ENCODE measurements around the gene CA5A.
"Not testable (repeated sequence)": the region's sequence is repeated elsewhere in the genome, so short reads cannot be mapped to it uniquely, and the experiment has no call there.

CA5A gene

DNA sequence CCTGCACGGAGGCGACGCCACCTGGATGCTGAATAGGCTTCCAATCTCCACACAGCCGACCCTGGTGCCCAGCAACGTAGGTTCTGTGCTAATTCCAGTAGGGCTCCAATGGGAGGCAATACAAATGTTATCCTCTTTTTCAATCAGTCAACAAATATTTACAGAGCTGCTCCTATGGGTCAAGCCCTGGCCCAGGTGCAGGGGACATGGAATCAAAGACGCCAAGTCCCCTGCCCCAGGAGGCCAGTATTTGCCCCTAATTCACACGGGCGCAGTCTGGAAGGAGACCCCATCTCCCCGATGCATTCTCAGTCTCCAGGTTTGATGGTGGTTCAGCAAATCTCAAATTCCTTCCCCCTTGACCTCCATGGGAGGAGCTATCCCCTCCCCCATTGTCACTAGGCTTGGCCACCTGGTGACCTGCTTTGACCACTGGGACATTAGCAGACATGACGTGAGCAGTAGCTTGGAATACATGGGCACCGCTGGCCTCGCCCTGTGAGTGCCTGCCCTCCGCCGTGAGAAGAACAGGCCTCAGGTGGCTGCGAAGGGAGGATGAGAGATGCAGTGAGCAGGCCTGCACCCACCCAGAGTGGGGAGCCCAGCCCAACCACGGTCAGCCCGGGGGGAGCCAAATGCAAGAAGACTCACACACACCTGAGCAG is 3.7 kb downstream of the CA5A start:
- H3K9me3 ChIP-seq, result not testable (repeated sequence)

DNA sequence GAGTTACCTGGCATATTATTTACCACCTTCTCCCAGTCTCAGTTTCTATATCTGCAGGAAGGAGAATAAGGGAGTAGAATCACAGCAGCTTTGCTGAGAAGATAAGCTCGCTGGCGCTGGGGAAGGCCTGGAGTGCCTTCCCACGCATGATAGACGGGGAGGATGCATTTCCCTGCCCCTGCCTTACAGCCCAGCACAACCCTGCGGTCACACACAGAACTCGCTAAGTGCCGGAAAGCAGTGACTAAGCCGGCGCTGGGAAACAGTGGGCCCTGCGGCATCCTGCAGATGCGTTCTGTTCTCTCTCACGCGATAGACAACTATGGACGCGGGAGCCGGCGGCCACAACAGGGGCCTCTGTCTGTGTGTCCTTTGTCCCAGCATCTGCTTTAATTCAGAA is 4.8 kb downstream of the CA5A start:
- no peaks in the 10 kb centered on the region for H3K27me3 ChIP-seq (ENCODE audit: low read depth)
- peak in 1 of 2 experiments; percentile 34 for DNase-seq (ENCODE audit: low spot score in 2 of 2)
- no peaks in the 10 kb centered on the region for H3K36me3 ChIP-seq (replicated peaks)
- H3K4me1 ChIP-seq, result no peaks in the 10 kb centered on the region
- no peaks in the 10 kb centered on the region for H3K9me3 ChIP-seq
- in situ Hi-C loops (cut with MboI; ENCODE audit: low sequenced_read_pairs), result no loop called here
- no peak overlapping the region for H3K4me3 ChIP-seq

More for the DNA sequence above, 3.7 kb downstream of the CA5A start:
- H3K4me1 ChIP-seq; in situ Hi-C loops (cut with MboI; ENCODE audit: low sequenced_read_pairs); DNase-seq (ENCODE audit: low spot score in 2 of 2); H3K36me3 ChIP-seq (replicated peaks); H3K4me3 ChIP-seq; H3K27me3 ChIP-seq (ENCODE audit: low read depth): not testable (repeated sequence)

DNA sequence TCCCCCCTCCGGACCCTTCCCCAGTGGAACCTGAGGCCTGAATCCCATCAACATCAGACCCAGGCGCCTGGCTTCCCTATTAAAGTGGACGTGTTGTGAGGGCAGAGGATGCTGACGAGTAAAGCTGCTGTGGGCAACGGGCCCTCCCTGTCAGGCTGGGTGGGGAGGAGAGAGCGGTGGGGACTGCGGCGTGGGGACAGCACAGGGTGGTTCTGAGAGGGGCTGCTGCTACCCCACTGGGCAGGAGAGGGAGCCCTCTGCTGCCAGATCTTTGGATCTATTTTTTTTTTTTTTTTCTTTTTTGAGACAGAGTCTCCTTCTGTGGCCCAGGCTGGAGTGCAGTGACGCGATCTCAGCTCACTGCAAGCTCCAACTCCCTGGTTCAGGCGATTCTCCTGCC is 5.9 kb downstream of the CA5A start:
- in situ Hi-C loops (cut with MboI; ENCODE audit: low sequenced_read_pairs), result no loop called here
- DNase-seq (ENCODE audit: low spot score in 2 of 2), result peak in 1 of 2 experiments; percentile 32

DNA sequence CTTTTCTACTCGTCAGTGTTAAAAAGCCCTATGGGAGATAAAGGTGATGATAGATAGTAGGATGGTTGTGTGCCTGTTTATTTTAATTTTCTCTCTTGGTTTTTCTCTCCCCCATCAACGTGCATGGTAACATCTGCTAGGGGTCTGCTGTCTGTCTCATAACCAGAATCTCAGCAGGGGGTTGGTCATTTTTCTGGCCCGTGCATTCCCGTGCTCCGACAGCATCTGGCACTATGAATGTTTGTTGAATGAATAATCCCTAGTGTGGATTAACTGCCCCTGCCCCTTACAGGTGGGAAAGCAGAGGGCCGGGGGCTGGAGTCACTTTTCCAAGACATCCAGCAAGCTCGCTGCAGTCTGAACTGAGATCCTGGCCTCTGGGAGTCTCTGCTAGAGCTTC is 6.3 kb downstream of the CA5A start:
- no peak for DNase-seq (ENCODE audit: low spot score in 2 of 2)
- Histone ChIP-seq H3K27me3 (ENCODE audit: low read depth) (peaks cover 6% of the 10 kb centered on the region; the same call in 1 of the 2 replicates), H3K36me3 (replicated peaks) (no peaks in the 10 kb centered on the region), H3K9me3 (no peaks in the 10 kb centered on the region), H3K4me1 (no peaks in the 10 kb centered on the region), H3K4me3 (no peak overlapping the region)
- in situ Hi-C loops (cut with MboI; ENCODE audit: low sequenced_read_pairs), result no loop called here

More for the DNA sequence above, 5.9 kb downstream of the CA5A start:
- H3K9me3 ChIP-seq, result no peaks in the 10 kb centered on the region
- no peaks in the 10 kb centered on the region for H3K4me1 ChIP-seq
- H3K27me3 ChIP-seq (ENCODE audit: low read depth), result peaks cover 6% of the 10 kb centered on the region; the same call in 1 of the 2 replicates
- no peaks in the 10 kb centered on the region for H3K36me3 ChIP-seq (replicated peaks)
- no peak overlapping the region for H3K4me3 ChIP-seq

DNA sequence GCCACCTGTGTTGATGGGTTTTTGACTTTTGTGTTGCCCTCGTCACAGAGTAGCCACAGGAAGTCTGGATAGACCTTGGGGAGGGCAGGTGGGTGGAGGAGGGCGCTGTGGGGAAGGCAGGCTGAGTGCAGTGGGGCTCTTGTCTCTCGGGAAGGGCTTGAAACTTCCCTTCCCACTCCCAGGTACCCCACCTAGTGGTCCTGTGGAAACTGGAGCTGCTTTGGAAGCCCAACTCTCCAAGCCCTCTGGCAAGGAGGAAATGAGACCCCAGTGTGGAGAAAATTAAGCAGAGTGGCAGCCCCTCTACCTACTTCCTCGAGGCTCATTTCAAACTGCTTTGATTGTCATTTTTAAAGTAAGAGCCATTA is 9.2 kb downstream of the CA5A start:
- Histone ChIP-seq H3K9me3 (no peaks in the 10 kb centered on the region), H3K4me1 (no peaks in the 10 kb centered on the region), H3K36me3 (replicated peaks) (no peaks in the 10 kb centered on the region), H3K27me3 (ENCODE audit: low read depth) (peaks cover 6% of the 10 kb centered on the region; the same call in 1 of the 2 replicates), H3K4me3 (no peak overlapping the region)
- no peak for DNase-seq (ENCODE audit: low spot score in 2 of 2)
- in situ Hi-C loops (cut with MboI; ENCODE audit: low sequenced_read_pairs), result no loop called here

DNA sequence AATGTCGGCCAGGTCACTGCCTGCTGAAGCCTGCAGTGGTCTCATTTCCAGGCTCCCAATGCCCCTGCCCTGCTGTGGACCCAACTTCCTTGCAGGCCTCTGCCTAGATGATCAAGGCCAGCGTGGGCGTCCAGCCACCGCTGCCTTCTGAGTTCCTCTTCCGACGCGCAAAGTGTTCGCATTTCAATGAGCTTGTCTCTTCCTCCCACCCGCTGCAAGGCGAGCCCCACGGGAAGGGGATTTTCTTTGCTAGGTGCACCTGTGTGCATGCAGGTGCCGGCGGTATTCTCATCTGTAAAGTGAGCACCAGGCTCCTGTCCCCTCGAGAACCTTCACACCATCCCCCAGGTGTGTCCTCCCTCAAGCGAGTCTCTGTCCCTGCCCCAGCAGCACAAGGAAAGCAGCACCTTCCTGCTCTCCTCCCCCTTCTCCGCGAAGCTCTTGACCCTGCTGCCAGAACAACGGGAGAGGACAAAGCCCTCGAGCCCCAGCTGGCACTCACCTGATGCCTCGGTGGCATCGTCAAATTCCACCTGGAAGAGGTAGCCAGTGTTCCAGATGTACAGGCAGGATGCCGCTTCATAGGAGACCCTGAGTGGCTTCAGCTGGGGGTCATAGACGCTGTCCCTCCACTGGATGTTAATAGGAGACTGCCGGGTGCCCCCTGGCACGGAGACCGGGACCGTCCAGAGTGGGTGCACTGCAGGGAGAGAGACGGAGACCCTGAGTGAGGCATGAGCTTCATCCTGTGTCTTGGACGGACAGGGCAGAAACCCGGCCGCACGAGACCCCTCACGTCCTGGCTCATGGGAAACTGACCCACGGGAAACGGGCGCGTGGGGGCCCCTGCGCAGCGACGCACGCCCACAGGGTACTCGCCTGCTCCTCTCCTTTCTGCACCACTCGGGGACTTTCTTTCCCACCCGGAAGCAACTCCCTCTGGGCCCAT is 9.8 kb downstream of the CA5A start:
- H3K36me3 ChIP-seq (replicated peaks), result no peaks in the 10 kb centered on the region
- H3K4me1 ChIP-seq, result no peaks in the 10 kb centered on the region
- peaks cover 6% of the 10 kb centered on the region; the same call in 1 of the 2 replicates for H3K27me3 ChIP-seq (ENCODE audit: low read depth)
- in situ Hi-C loops (cut with MboI; ENCODE audit: low sequenced_read_pairs), result no loop called here
- H3K4me3 ChIP-seq, result no peak overlapping the region
- no peaks in the 10 kb centered on the region for H3K9me3 ChIP-seq
- DNase-seq (ENCODE audit: low spot score in 2 of 2), result no peak

DNA sequence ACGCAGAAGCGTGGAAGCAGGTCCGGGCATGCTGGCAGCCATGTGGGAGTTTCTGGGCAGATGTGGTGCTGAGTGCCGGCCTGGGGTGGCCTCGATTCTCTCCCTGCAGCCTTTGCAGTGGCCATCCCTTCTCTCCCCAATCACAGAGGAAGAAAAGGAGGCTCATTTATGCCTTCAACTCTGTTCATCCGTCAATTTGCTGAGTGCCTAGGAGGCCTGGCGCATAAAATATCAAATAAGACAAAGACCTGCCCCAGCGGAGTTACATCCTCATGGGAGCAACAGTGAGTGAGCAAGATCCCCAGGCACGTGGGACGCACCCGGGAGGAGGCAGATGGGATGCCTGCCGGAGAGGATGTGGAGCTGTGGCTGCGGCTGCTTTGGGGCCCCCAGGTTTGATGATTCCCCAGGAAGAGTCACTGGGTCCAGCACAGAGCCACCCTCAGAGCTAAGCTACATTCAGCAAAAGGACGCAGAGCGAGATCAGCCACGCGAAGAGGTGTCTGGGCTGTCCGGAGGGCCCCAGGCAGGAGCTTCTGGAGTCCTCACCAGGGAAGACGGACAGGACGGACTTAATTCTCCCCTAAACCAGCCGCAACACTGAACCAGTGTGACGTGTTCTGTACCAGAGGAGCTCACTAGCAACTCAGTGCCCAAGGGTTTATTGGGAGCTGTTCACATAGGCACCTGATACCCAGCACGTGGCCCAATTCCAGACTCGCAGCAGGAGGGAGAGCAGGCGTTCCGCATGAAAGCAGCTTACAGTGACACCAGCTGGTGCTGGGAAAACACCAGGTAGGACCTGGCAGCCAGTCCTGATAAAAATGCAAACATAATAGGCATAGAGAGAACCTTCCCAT is 11.3 kb downstream of the CA5A start:
- DNase-seq (ENCODE audit: low spot score in 2 of 2), result no peak
- H3K4me3 ChIP-seq, result no peak overlapping the region
- peaks cover 6% of the 10 kb centered on the region; the same call in 1 of the 2 replicates for H3K27me3 ChIP-seq (ENCODE audit: low read depth)
- no peaks in the 10 kb centered on the region for H3K9me3 ChIP-seq
- H3K36me3 ChIP-seq (replicated peaks), result no peaks in the 10 kb centered on the region
- in situ Hi-C loops (cut with MboI; ENCODE audit: low sequenced_read_pairs), result no loop called here
- no peaks in the 10 kb centered on the region for H3K4me1 ChIP-seq

DNA sequence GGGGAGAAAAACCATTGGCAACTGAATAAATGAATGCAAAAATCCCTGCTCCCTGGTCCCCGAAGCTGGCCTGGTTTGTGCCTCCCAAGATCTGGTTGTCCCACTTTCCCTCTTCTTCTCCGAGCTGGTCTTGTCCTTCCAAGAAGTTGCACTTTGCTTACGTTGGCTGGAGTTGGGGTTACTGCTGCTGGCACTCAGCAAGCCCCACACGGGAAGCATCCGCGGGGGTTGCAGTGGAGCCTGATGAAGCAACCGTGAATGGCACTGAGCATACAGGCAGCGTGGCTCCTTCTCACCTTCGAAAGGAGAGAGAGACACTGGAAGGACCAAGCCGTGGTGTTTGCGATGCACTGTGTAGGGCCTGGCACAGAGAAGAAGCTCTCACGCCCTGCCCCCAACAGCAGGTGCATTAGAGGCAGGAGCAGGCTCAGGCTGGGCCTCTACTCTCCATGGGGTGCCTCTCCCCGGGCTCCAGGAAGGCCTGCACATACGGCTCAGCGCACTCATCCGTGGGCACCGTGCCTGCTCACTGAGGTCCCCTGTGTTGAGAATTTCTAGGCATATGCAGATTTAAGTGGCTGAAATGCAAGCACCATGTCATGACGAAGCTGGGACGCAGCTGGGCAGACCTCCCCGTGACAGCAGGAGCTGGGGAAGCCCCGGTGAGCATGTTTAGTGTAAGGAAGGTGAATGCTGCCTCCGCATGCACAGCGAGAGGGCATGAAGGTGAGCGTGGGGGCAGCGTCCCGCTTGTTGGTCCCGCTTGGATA is 12.1 kb downstream of the CA5A start:
- H3K4me3 ChIP-seq, result no peak overlapping the region
- peaks cover 6% of the 10 kb centered on the region; the same call in 1 of the 2 replicates for H3K27me3 ChIP-seq (ENCODE audit: low read depth)
- H3K9me3 ChIP-seq, result no peaks in the 10 kb centered on the region
- H3K4me1 ChIP-seq, result no peaks in the 10 kb centered on the region
- no peaks in the 10 kb centered on the region for H3K36me3 ChIP-seq (replicated peaks)
- DNase-seq (ENCODE audit: low spot score in 2 of 2), result no peak
- in situ Hi-C loops (cut with MboI; ENCODE audit: low sequenced_read_pairs), result no loop called here

DNA sequence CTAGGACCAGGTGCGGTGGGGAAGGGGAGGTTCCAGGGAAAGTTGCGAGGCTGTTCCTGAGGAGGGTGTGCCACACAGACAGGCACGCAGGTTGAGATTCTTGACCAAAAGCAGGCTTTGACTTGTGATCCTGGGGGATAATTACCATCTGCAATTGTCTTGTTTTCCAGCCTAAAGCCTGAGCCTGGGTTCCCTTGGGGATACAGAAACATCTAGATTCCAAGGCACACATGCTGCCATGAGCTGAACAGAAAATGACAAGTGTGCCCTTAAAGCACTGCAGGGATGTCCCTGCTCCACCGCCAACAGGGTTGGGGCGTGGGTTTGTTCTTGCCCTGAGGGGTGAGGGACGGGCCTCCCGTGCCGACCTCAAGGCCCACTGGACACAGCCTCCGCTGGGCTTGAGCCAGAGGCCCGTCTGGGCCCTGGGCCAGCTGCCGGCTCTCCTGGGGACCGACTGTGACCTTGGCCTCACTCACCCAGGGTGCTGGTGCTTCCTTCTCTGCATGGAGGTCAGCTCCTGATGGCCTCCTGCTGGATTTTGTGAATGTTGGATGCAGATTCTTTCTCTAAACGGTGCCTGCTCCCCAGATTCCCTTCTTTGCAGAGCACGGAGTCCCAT is 14.0 kb downstream of the CA5A start:
- in situ Hi-C loops (cut with MboI; ENCODE audit: low sequenced_read_pairs), result no loop called here
- no peaks in the 10 kb centered on the region for H3K9me3 ChIP-seq

DNA sequence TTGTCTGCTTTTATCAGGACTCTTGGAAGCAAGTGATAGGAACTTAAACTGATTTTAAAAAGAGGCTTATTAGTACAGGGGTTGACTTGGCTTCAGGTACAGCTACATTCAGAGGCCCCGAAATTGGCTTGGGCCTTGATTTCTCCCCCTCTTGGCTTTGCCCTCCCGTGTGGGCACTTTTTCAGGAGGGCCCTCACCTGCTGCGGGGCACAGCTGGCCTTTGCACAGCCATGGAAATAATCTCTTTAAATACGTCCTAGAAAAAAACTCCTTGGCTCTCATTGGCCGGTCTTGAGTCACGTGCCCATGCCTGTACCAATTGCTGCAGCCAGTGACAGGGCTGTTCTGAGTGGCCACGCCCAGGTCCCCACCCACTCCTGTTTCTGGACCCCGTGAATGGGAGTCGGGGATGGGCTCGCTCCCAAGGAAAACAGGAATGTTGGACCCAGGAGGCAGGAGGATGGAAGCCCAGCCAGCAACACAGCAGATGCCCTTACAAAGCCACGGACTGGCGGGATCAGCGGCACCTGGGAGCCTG is 15.0 kb downstream of the CA5A start:
- H3K4me3 ChIP-seq, result no peak overlapping the region
- peaks cover 4% of the 10 kb centered on the region; the same call in 1 of the 2 replicates for H3K27me3 ChIP-seq (ENCODE audit: low read depth)
- DNase-seq (ENCODE audit: low spot score in 2 of 2), result peak in 1 of 2 experiments; percentile 65
- H3K9me3 ChIP-seq, result no peaks in the 10 kb centered on the region
- H3K36me3 ChIP-seq (replicated peaks), result no peaks in the 10 kb centered on the region
- in situ Hi-C loops (cut with MboI; ENCODE audit: low sequenced_read_pairs), result no loop called here
- no peaks in the 10 kb centered on the region for H3K4me1 ChIP-seq

More for the DNA sequence above, 14.0 kb downstream of the CA5A start:
- no peak overlapping the region for H3K4me3 ChIP-seq
- no peaks in the 10 kb centered on the region for H3K36me3 ChIP-seq (replicated peaks)
- DNase-seq (ENCODE audit: low spot score in 2 of 2), result no peak
- peaks cover 6% of the 10 kb centered on the region; the same call in 1 of the 2 replicates for H3K27me3 ChIP-seq (ENCODE audit: low read depth)
- no peaks in the 10 kb centered on the region for H3K4me1 ChIP-seq

DNA sequence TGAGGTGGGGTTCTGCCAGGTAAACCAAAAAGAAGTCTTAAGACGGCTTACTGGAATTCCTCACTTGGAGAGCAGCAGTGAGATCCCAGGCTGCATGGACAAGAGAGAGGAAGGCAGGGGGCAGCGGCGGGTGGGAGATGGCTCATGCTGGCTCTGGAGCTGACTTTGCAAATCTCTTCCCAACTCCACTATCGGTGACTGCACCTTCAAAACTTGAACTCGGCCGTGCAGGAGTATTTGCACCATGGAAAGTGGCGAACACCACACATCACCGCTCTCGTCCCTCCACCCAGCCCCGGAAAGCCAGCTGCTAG is 16.7 kb downstream of the CA5A start:
- no peak for DNase-seq (ENCODE audit: low spot score in 2 of 2)
- Histone ChIP-seq H3K9me3 (no peaks in the 10 kb centered on the region), H3K36me3 (replicated peaks) (no peaks in the 10 kb centered on the region), H3K27me3 (ENCODE audit: low read depth) (no peaks in the 10 kb centered on the region), H3K4me1 (no peaks in the 10 kb centered on the region), H3K4me3 (no peak overlapping the region)
- in situ Hi-C loops (cut with MboI; ENCODE audit: low sequenced_read_pairs), result no loop called here

DNA sequence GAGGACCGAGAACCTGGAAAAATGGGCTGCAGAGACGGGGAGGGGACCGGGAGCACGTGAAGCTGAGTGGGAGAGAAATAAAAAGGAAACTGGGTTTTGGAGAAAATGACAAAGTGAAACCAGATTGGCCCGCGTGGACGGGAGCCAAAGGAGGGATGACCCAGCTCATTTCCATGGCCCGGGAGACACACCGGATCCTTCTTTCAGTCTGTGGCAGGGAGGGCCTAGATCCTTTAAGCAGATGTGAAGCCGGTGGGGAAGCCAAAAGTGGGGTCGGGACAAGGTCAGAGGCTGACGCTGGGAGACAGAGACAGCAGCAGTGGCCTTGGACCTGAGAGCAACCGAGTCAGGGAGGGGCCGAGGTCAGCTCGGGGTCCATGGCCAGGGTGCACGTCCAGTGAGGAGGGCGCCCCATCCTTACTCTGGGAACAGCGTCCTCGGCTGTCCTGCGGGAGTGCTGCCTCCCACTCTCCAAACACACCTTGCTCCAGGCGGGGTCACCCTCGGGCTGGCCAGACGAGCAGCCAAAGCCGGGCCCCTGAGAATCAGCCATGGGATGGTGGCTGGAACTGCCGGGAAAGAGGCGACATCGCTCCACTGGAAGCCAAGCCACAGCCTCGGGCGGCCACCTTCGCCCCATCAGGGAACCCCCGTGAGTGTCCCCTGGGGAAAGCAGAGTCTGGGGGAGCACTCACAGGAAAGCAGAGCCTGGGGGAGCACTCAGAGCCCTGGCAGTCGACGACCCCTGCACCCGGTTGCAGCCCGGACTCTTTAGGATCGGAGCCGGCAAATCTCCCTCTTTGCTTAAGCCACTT is 17.3 kb downstream of the CA5A start:
- DNase-seq (ENCODE audit: low spot score in 2 of 2), result no peak
- Histone ChIP-seq H3K4me1 (no peaks in the 10 kb centered on the region), H3K4me3 (no peak overlapping the region), H3K27me3 (ENCODE audit: low read depth) (no peaks in the 10 kb centered on the region), H3K36me3 (replicated peaks) (no peaks in the 10 kb centered on the region), H3K9me3 (no peaks in the 10 kb centered on the region)
- in situ Hi-C loops (cut with MboI; ENCODE audit: low sequenced_read_pairs), result no loop called here
